GM19324 (cell line): ENCODE results near the gene FAF1.
A peak's percentile ranks its signal among the peaks of the same experiment; 100 is the strongest.
"Not testable (repeated sequence)": the region's sequence is repeated elsewhere in the genome, so short reads cannot be mapped to it uniquely, and the experiment has no call there.

Source experiments
- ATAC-seq: cut with Tn5 transposase; IDR thresholded peaks from one replicate; pipeline ENCODE4 v1.9.1; 2021; ENCODE audit warnings: mild to moderate bottlenecking, moderate library complexity; ENCODE audit not compliant: unreplicated experiment, low FRiP score

The FAF1 gene

GRCh38 chr1:50959913-50960844 lies at the start of gene FAF1:
FAF1 (minus strand) TSS chr1:50960267; CDS start chr1:50959811, 456 bp downstream.
- peak; percentile 96 for ATAC-seq

GRCh38 chr1:51009381-51009780 lies 49.3 kb upstream of the FAF1 start:
- ATAC-seq, result no peak

- not testable (repeated sequence) for ATAC-seq
These were observed 45.5 kb upstream of the FAF1 start for GRCh38 chr1:51005549-51005948.

- ATAC-seq, result no peak
These were observed 42.4 kb upstream of the FAF1 start for GRCh38 chr1:51002516-51002915.

- ATAC-seq, result peak; percentile 34
These were observed 40.6 kb upstream of the FAF1 start for GRCh38 chr1:51000651-51001050.

- ATAC-seq, result peak; percentile 85
These were observed 40.1 kb upstream of the FAF1 start for GRCh38 chr1:51000160-51000559.

GRCh38 chr1:50999375-50999774 lies 39.3 kb upstream of the FAF1 start:
- ATAC-seq, result not testable (repeated sequence)

- no peak for ATAC-seq
These were observed 36.0 kb upstream of the FAF1 start for GRCh38 chr1:50996083-50996482.

- no peak for ATAC-seq
These were observed 35.6 kb upstream of the FAF1 start for GRCh38 chr1:50995651-50996050.

- no peak for ATAC-seq
These were observed 34.9 kb upstream of the FAF1 start for GRCh38 chr1:50994997-50995396.

GRCh38 chr1:50993645-50994044 lies 33.6 kb upstream of the FAF1 start:
- ATAC-seq, result no peak

- ATAC-seq, result no peak
These were observed 32.7 kb upstream of the FAF1 start for GRCh38 chr1:50992532-50993318.

- ATAC-seq, result no peak
These were observed 29.6 kb upstream of the FAF1 start for GRCh38 chr1:50989694-50990093.

GRCh38 chr1:50986653-50987052 lies 26.6 kb upstream of the FAF1 start:
- ATAC-seq, result no peak

GRCh38 chr1:50985094-50985493 lies 25.0 kb upstream of the FAF1 start:
- no peak for ATAC-seq

- no peak for ATAC-seq
These were observed 23.2 kb upstream of the FAF1 start for GRCh38 chr1:50983219-50983802.

- ATAC-seq, result no peak
These were observed 22.5 kb upstream of the FAF1 start for GRCh38 chr1:50982611-50983010.

GRCh38 chr1:50981741-50982140 lies 21.7 kb upstream of the FAF1 start:
- no peak for ATAC-seq

GRCh38 chr1:50980505-50980904 lies 20.4 kb upstream of the FAF1 start:
- no peak for ATAC-seq

- no peak for ATAC-seq
These were observed 19.9 kb upstream of the FAF1 start for GRCh38 chr1:50979937-50980336.
